ENCODE results near the gene COMTD1.

The COMTD1 gene

DNA sequence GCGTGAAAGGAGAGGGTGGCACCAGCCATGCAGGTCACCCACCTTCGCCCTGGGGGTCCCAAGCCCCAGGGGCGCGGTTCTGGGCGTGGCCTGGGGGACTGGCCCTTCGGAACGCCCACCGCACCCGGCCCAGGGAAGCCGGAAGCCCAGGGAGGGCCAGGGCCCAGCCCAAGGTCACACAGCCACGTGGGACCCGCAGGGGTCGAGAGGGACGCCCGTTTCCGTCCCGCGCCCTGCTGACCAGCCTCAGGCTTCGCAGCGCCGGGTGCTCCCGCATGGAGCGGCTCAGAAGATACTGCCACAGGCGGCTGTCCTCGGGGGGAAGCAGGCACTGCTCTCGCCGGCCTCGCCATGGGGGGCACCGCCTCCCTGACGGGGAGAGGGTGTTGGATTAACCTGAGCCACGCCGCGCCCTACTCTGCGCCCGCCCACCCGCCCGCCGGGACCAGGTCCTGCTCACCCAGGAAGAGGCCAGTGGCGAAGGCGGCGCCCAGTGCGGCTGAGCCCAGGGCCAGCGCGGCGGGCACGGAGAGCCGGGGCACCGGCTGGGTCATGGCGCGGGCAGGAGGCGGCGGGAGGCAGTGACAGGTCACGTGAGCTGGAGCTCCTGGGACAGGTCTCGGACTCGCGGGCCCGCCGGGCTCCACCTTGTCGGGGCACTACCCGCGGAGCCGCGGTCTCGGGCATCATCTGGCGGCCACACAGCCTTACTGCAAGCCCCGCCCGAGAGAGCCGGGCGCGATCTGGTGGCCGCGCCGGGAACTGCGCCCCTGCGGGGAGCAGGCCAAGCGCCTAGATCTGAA is at the start of gene COMTD1:
TSS of gene COMTD1 (minus strand) at position 583 of the 803 bp plus-strand sequence. CDS start at position 554, 29 bp downstream.
- DNase-seq (ENCODE audit: low spot score), result peak; percentile 80

DNA sequence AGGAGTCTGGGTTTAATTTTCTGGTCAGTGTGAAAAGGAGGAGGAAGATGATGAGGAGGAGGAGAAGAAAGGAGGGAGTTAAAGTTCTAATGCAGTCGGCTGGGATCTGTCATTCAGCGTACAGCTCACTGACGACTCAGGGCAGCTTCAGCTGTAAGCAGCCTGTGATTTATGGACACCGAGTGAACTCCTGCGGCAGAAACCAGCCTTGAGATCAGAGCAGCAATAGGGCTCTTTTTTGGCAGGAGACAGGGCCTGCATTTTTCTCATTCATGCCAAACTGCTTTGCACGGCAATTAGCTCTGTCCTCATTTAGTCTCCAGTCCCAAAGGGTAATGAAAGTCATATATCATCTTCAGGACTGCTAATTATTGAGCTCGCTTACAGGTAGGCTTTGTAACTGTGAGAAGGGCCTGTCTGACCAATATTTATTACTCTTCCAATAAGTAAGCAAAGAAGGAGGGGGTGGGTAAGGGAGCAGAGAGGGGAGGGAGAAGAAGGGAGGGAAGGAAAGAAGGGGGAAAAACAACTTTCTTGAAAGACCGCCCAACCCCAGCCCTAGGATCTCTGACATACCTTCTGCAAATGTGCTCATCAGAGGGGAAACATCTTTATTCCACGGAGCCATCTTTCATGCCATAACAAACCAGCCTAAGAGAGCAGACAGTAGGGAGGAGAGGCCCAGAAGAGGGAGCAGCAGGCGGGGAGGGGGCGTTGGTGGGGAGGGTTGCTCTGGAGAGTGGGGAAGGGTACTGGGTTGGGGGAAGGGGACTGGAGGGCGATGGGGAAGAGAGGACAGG is 48.1 kb upstream of the COMTD1 start:
- no peak for DNase-seq (ENCODE audit: low spot score)

DNA sequence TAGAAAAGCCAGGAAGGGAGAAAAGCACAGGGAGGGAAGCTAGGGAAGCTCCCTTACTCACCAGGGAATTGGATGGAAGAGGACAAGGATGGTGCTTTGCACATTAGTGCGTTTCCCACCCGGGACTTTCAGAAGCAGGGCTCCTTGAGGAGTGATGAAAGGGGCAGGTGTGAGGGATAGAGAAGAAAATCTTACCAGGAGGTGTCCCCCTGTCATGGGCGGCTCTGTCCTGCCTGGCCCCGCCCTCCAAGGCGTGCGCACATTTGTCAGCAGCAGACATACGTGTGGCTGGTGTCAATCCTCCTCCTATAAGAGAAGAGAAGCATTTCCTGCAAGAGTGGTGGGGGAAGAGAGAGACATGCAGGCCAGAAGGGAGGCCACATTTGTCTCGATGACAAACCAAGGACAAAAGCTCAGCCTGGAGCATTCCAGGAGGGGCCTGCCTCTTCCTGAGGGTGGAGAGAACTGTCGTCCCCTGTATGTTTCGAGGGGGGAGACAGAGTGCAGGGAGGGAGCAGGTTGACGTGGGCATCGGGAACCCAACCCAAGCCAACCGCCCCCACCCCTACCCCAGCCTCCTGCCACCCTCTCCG is 47.4 kb upstream of the COMTD1 start:
- DNase-seq (ENCODE audit: low spot score), result no peak

DNA sequence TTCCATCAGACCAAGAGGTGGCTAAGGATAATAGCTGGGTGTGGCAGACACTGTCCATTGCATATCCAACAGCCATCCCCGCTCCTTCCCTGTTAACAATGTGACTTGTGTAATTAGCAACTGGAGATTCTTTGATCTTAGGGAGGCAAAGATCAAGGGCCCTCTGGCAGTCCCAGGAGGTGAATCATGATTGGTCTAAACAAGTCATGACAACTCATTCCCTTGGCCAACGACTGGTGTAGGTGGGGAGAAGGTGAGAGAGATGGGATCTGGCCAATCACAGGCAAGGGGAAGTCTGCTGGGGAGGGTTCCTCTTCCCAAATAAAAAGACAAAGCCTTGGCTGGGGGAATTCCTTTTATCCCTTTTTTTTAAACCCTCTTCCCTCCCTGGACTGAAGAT is 46.2 kb upstream of the COMTD1 start:
- no peak for DNase-seq (ENCODE audit: low spot score)

DNA sequence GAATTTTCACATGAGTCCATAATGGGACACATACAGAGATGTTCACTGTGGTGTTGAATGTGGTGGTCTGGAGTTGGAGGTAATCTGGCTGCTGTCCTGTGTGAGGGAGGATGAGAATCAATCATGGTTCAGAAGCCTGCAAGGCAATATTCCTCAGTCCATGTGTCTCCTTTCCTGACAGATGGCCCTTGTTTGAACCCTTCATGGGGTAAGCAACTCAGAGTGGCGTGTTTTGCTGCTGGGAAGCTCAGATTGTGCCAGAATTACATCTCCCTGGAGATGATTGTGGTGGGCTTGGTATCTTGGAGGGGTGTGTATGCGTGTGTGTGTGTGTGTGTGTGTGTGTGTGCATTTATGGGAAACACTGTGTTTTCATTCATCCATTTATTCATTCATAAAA is 44.5 kb upstream of the COMTD1 start:
- no peak for DNase-seq (ENCODE audit: low spot score)

DNA sequence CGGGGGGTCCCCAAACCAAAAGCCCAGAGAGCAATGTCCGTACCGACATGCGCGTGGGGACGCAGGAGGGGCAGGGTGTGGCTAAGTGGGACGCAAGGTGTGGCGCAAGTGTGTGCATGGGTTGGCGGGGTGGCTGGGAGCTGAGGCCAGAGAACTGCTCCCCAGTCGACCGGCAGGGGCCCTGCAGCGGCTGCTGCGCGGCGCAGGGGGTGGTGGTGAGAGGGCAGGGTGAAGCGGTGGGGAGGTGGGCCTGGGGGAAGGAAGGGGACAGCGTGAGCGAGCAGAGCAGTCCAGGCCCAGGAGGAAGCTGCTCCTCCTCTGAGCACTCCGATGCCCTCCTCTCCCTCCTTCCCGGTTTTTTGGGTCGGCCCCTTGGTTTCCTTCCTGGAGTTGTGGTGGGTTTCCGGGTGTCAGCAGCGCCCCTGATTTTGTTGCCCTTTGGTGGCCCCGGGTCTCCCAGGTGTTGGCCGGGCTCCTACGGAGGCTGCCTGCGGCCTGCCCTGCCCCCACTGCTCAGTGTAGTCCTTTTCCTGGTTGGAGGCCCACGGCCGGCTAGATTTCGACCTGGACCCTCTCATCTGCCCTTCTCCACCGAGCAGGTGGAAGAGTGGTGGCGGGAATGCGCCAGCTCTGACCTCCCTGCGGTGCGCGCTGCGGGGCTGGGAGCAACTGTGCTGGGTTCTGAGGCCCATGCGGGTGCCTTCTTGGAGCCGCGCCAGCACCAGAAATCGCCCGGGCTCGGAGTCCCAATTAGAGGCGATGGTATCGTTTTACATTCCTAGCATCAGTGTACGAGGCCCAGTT is 40.5 kb upstream of the COMTD1 start:
- no peak for DNase-seq (ENCODE audit: low spot score)

DNA sequence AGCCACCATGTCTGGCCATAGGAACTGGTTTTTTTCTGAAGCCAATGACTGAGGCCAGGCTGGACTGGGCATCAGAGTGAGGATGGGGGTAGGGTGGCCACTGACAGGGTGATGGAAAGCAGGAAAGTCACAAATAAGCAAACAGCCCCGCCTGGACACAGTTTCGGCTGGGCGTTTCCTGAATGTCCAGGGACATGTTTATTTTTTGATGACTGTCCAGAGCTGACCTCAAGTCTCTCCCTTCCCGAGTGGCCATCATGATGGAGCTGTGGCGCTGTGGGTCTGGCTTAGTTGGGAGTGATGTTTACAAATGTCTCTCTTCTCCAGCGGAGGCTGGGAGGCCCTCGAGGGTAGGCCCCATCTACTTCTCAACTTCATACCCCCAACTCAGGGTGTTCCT is 37.1 kb upstream of the COMTD1 start:
- no peak for DNase-seq (ENCODE audit: low spot score)

DNA sequence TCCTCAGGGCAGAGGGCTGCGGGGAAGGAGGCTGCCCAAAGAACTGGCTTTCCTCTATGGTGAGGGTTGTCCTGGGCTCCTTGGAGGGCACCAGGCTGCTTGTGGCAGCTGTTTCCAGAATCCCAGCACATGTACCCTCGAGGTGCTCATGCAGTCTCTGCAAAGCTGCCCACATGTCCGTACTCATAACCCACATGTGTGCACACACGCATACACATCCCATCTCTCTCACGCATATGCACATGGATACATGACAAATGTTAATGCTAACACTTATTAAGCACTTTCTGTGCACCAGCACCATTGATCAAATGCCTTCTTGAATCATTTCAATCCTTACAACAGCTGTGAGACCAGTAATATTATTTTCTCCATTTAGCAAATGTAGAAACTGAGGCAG is 36.3 kb upstream of the COMTD1 start:
- no peak for DNase-seq (ENCODE audit: low spot score)

DNA sequence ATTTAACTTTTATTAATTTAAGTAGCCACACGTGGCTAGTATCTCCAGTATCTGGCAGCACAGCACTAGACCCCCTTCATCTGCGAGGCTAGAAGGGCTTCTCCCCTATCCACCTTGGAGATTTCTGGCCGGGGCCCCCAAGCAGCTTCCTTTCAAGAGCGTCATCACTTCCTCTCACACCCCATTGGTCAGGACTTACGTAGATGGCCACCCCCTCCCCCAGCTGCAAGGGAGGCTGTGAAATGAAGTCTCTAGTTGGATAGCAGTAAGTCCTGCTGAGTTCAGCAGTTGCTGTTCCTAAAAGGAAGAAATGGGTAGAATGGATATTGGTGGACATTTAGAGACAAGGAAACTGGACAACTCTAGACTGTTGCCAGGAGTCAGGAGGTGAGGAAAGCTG is 33.8 kb upstream of the COMTD1 start:
- DNase-seq (ENCODE audit: low spot score), result no peak

DNA sequence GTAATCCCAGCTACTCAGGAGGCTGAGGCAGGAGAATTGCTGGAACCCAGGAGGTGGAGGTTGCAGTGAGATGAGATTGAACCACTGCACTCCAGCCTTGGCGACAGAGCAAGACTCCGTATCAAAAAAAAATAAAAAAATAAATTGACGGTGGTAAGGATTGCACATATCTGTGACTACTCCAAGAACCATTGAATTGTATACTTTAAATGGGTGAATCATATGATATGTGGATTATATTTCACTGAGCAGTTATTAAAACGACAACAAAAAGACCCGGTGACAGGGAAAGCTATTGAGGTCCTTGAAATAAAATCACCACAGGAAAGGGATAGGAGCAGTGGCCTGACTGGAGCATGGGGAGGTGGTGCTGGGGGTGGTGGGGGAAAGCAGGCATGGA is 31.2 kb upstream of the COMTD1 start:
- DNase-seq (ENCODE audit: low spot score), result no peak

DNA sequence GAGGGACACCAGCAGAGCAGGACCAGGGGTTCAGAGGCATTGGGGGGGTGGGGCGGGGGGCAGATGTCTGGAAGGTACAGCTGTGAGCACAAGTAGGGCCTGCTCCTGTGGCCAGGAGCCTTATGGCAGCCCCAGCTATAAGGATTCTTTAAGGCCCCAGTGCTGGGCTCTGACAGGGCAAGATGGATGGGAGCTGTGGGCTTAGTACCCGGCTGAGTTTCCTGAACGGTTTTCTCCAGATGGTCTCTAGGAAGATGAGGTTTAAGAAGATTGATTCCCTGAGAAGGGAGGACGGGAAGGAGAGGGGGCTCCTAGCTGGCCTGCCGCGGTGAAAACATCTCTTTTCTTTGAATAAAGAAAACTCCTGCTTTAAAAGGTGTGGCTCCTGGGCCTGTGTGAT is 30.1 kb upstream of the COMTD1 start:
- DNase-seq (ENCODE audit: low spot score), result no peak

DNA sequence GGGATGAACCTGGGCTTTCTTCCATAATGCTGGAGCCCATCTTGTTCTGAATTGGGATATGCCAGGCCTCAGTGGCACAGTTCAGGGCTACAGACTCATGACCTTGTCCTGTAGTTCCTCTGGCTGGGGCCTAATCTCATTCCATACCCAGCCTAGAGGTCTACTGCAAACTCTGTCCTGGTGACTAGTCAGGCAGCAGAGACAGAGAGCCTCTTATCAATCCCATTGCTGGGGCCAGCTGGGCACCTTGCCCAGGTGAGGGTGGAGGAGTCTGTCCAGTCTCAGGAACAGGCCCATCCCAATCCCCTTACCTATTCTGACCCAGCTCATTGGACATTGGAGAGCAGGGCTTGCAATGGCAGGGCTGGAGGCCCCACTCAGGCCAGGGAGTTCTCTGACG is 28.0 kb upstream of the COMTD1 start:
- DNase-seq (ENCODE audit: low spot score), result no peak

DNA sequence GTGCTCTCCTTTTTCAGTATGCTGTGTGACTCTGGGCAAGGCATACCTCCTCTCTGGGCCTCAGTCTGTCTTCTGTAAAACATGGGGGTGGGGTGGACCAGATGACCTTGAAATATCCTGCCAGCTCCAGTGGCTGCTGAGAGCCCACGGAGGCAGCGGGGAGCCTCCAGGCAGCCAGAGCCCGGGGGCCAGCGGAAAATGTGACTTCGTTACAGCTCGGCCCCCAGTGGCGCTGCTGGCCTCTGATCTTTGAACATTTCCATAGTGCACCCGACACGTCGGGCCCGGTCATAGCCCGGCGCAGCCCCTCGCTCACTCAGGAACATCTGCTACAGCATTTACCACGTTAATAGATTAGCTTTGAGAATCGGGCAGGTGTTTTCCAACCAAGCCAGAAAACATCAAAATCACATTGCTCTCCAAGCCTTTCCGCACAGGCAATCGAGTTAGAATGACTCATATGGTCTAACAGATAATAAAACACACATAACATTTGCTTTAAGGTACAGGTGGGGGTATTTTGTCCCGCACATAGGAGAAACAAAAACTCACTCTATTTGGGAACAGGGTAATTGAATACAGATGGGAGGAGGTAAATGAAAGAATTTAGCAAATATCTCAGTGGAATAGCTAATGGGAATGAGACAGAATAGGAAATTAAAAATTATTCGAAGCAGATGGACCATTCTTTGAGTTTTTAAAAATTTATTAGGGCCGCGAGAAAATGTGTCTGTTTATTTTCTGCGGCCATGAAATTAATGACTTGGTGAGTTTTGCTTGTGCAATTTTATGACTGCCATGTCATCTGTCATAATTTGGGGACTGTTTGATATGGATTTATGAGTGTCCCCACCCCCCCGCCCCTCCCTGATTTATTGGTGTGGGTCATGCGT is 26.3 kb upstream of the COMTD1 start:
- no peak for DNase-seq (ENCODE audit: low spot score)

DNA sequence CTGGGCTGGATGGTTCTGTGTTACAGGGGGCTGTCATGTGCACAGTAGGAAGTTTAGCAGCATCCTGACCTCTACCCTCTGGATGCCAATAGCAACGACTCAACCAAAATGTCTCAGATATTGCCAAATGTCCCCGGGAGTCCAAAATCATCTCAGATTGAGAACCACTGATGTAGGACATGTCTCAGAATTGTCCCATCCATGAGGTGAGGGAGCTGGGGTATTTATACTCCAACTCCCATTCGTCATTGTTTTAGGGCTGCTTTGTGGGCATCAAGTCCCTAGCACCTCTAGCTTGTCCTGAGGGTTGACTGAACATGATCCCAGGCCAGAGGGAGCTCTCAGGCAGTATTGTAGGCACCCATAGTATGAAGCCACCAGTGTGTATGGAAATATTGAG is 25.2 kb upstream of the COMTD1 start:
- DNase-seq (ENCODE audit: low spot score), result no peak

DNA sequence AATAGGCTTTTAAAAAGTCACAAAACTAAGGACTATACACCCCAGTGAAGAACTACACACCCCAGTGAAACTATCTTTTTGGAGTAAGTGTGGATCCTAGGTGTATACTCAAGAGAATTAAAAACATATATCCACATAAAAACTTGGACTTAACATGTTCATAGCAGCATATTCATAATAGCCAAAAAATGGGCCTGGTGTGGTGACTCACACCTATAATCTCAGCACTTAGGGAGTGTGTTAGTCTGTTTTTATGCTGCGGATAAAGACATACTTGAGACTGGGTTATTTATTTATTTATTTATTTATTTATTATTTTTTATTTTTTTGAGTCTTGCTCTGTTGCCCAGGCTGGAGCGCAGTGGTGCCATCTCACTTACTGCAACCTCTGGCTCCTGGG is 19.0 kb upstream of the COMTD1 start:
- DNase-seq (ENCODE audit: low spot score), result no peak

DNA sequence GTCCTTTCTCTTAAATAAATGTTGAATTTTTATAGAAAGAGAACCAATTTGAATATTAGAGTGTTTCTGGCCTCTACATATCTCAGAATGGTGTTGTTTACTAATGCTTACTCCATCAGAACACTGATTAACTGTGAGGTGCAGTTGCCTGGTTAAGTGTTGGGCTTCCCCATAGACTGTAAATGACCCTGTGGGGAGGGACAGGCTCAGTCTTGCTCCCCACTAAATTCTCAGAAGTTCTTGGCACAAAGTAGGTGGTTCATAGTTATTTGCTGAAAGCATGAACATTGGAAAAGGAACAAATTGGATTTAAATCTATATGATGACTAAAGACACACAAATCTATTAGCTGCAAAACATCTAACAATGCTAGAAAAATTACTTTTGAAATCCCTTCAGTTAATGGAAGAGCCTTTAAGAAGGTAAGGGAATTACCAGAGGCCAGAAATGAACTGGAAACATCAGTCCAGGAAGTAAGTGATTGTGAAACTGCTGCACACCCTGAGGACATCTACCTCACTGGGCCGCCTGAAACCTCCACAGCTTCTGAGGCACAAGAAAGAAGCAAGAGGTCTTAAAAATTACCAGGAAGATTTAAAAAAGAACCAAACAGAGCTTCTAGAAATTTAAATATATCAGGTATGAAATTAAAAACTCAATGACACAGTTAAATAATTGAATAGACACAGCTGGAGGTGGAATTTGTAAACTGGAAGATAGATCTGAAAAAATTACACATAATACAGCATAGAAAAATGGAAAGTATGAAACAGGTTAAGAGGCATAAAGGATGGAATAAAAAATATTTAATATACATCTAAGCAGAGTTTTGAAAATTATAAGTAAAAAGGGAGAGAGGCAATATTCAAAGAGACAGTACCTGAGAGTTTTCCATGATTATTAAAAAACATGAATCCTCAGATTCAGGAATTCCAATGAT is 17.8 kb upstream of the COMTD1 start:
- DNase-seq (ENCODE audit: low spot score), result no peak

DNA sequence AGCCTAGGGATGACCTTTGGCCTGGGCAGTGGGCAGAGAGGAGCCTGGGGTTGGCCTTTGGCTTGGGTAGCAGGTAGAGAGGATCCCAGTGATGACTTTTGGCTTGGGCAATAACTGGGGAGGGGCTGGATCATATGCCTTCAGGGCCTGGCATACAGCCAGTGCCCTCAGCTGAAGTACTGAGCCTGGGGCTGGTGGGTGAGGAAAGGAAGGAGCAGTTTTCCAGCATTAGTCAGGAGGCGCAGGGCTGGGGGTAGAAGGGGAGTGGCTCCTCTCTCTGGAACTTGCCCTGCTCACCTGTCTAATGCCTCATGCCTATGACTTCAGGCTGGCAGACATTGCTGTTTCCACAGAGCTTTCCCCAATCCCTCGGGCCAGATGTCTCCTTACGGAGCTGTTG is 15.2 kb upstream of the COMTD1 start:
- no peak for DNase-seq (ENCODE audit: low spot score)

DNA sequence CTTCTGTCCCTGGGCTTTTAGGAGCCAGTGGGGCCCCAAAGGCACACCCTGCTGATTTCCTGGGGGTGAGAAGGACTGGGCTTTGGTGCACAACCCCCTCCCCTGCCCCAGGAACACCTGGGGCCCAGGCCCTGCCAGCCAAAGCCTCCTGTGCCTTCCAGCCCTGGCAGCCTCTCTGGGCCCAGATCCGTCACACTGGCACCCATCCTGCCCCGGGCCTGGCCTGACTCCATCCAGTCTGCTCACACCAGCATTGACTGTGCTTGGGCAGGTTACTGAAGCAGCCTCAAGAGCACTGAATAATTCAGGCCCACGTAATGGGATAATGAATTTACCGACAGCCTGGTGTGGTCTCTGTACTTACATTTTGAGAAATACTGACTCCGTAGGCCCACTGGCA is 12.0 kb upstream of the COMTD1 start:
- no peak for DNase-seq (ENCODE audit: low spot score)

DNA sequence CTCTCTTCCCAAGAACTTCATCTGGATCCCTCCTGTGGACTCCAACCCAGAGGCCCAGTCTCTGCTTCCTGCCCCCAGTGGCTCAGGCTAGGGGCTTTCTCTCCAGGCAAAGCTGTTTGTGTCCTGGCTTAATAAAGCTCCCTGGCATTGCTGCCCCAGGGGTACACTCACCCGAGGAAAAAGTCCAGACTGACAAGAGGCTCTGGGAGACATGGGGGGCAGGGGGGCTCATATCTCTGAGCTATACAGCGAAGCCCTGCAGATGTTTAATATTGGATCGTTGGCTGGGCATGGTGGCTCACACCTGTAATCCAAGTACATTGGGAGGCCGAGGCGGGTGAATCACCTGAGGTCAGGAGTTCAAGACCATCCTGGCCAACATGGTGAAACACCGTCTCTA is 10.7 kb upstream of the COMTD1 start:
- no peak for DNase-seq (ENCODE audit: low spot score)

All from globus pallidus (tissue), 1 donor.